ENCODE data around the gene FGF19.

FGF19 gene

DNA sequence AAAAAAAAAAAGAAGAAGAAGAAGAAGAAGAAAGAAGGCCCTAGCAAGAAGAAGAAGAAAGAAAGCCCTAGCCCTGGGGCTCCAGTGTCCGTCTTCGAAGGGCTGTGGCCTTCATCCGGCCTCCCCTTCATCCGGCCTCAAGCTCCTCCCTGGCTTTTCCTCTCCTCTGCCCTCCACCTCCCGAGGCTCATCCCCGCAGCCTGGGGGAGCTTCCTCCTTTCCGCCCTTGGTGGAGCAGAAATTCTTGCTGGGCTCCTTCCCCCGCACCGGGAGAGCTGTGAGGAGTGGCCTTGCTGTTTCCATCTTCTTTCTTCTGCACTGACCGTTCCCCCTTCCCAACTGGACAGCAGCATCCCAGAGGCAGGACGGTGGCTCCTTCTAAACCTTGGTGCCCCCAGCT is 19.2 kb downstream of the FGF19 start:
- no peak overlapping the region for H3K4me2 ChIP-seq (ENCODE audit: low read length)
- H3F3A ChIP-seq (ENCODE audit: insufficient read depth, low read length): no peaks in the 10 kb centered on the region
- no peaks in the 10 kb centered on the region for H3K36me3 ChIP-seq (ENCODE audit: insufficient read depth, low read length)
- no peaks in the 10 kb centered on the region for H3K79me2 ChIP-seq (ENCODE audit: insufficient read depth, low read length)
- no peaks in the 10 kb centered on the region for H3K4me1 ChIP-seq (ENCODE audit: insufficient read depth, low read length, severe bottlenecking)
- H3K4me3 ChIP-seq (ENCODE audit: low read depth, low read length, poor library complexity, severe bottlenecking): no peak overlapping the region
- H3K9me3 ChIP-seq (ENCODE audit: low read length): no peaks in the 10 kb centered on the region
- H3K9ac ChIP-seq (ENCODE audit: low read length): no peak overlapping the region
- H4K20me1 ChIP-seq (ENCODE audit: insufficient read depth, low read length): no peaks in the 10 kb centered on the region
- no peaks in the 10 kb centered on the region for H3K27me3 ChIP-seq (ENCODE audit: insufficient read depth, low read length)
- TF ChIP-seq, protein P1, sequence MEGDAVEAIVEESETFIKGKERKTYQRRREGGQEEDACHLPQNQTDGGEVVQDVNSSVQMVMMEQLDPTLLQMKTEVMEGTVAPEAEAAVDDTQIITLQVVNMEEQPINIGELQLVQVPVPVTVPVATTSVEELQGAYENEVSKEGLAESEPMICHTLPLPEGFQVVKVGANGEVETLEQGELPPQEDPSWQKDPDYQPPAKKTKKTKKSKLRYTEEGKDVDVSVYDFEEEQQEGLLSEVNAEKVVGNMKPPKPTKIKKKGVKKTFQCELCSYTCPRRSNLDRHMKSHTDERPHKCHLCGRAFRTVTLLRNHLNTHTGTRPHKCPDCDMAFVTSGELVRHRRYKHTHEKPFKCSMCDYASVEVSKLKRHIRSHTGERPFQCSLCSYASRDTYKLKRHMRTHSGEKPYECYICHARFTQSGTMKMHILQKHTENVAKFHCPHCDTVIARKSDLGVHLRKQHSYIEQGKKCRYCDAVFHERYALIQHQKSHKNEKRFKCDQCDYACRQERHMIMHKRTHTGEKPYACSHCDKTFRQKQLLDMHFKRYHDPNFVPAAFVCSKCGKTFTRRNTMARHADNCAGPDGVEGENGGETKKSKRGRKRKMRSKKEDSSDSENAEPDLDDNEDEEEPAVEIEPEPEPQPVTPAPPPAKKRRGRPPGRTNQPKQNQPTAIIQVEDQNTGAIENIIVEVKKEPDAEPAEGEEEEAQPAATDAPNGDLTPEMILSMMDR (IDR thresholded peaks at IDR 0.05; ENCODE audit: low read length): no peak
- no peak for TF ChIP-seq EZH2 (IDR thresholded peaks at IDR 0.05; ENCODE audit: borderline replicate concordance, low read length)
- no peaks in the 10 kb centered on the region for H3K9me2 ChIP-seq (ENCODE audit: low read depth, low read length)
- no peak overlapping the region for H2AFZ ChIP-seq (ENCODE audit: low read length)
- H3K27ac ChIP-seq (ENCODE audit: low read depth, low read length, poor library complexity, severe bottlenecking): no peak overlapping the region

DNA sequence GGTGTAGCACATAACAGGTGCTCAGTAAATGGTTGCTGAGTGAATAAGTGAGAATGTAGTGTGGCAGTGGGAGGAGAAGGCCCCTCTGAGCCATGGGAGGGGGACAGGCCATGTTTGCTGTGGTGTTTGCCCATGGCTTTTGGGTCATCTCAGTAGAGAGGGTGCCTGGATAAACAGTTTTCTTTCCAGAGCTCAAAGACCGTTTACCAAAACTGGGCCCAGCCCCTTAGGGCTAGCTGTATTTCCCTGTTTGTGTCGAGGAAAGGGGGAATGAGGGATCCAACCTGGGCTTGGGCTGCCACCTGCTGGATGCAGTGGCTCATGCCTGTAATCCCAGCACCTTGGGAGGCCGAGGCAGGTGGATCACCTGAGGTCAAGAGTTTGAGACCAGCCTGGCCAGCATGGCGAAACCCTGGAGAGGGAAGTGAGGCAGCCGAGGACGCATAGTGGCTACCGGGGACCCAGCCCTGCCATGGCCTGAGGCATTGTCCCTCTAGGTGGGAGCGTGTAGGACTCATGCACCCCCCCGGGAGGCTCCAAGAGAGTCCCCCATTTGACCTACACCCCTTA is 20.0 kb downstream of the FGF19 start:
- Histone ChIP-seq H3K9ac (ENCODE audit: low read length) (no peak overlapping the region), H2AFZ (ENCODE audit: low read length) (no peak overlapping the region), H3K9me3 (ENCODE audit: low read length) (no peaks in the 10 kb centered on the region), H3K4me3 (ENCODE audit: low read depth, low read length, poor library complexity, severe bottlenecking) (no peak overlapping the region), H3K9me2 (ENCODE audit: low read depth, low read length) (no peaks in the 10 kb centered on the region), H3K79me2 (ENCODE audit: insufficient read depth, low read length) (no peaks in the 10 kb centered on the region), H3K27ac (ENCODE audit: low read depth, low read length, poor library complexity, severe bottlenecking) (no peak overlapping the region), H3K27me3 (ENCODE audit: insufficient read depth, low read length) (no peaks in the 10 kb centered on the region), H4K20me1 (ENCODE audit: insufficient read depth, low read length) (no peaks in the 10 kb centered on the region), H3K4me2 (ENCODE audit: low read length) (no peak overlapping the region), H3K4me1 (ENCODE audit: insufficient read depth, low read length, severe bottlenecking) (no peaks in the 10 kb centered on the region), H3K36me3 (ENCODE audit: insufficient read depth, low read length) (no peaks in the 10 kb centered on the region), H3F3A (ENCODE audit: insufficient read depth, low read length) (no peaks in the 10 kb centered on the region)
- TF ChIP-seq, protein P1 (IDR thresholded peaks at IDR 0.05; ENCODE audit: low read length): no peak
- TF ChIP-seq EZH2 (IDR thresholded peaks at IDR 0.05; ENCODE audit: borderline replicate concordance, low read length): no peak

DNA sequence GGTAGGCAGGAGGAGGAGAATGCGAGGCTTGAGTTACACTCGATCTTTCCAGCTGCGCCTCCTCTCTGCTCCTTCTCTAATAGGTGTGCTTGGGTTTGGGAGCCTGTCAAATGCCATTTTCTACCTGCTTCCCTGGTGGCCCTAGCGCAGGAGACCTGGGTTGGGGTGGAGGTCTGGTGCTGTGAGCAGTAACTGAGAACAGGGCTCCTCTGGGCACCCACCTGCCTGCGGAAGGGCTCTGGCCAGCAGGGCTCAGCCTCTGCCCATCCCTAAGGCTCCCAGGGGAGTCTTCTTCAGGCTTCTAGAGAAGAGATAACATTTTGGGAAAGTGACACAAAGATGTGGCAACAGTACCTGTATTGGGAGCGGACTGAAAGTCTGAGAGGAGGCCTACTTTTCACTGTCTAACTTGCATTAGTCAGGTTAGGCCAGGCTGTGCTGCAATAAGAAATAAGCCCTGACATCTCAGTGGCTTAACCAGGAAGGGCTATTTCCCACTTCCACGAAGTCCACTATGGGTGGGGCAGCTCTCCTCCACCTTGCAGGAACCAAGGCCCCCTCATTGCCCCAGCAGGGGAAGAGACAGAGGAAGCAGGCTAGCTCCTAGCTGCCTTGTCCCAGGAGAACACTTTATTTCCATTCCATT is 21.0 kb downstream of the FGF19 start:
- Histone ChIP-seq H3K4me1 (ENCODE audit: insufficient read depth, low read length, severe bottlenecking) (no peaks in the 10 kb centered on the region), H3K27ac (ENCODE audit: low read depth, low read length, poor library complexity, severe bottlenecking) (no peak overlapping the region), H3K9me2 (ENCODE audit: low read depth, low read length) (no peaks in the 10 kb centered on the region), H3K9me3 (ENCODE audit: low read length) (no peaks in the 10 kb centered on the region), H4K20me1 (ENCODE audit: insufficient read depth, low read length) (no peaks in the 10 kb centered on the region), H2AFZ (ENCODE audit: low read length) (no peak overlapping the region), H3K27me3 (ENCODE audit: insufficient read depth, low read length) (no peaks in the 10 kb centered on the region), H3K79me2 (ENCODE audit: insufficient read depth, low read length) (no peaks in the 10 kb centered on the region), H3K36me3 (ENCODE audit: insufficient read depth, low read length) (no peaks in the 10 kb centered on the region), H3K9ac (ENCODE audit: low read length) (no peak overlapping the region), H3K4me2 (ENCODE audit: low read length) (no peak overlapping the region), H3F3A (ENCODE audit: insufficient read depth, low read length) (no peaks in the 10 kb centered on the region), H3K4me3 (ENCODE audit: low read depth, low read length, poor library complexity, severe bottlenecking) (no peak overlapping the region)
- TF ChIP-seq, protein P1 (IDR thresholded peaks at IDR 0.05; ENCODE audit: low read length): no peak
- TF ChIP-seq EZH2 (IDR thresholded peaks at IDR 0.05; ENCODE audit: borderline replicate concordance, low read length): no peak
